Ectodermal cell (in vitro differentiated cells): ENCODE results near the gene FSIP1.

Source experiments
- H3K27ac ChIP-seq: 2 replicates; pipeline ENCODE4 v1.7.0; 2013; ENCODE audit warnings: mild to moderate bottlenecking, low read depth, low read length; ENCODE audit not compliant: insufficient read depth, poor library complexity, severe bottlenecking
- H3K27me3 ChIP-seq: 2 replicates; pipeline ENCODE4 v1.7.0; 2013; ENCODE audit warnings: mild to moderate bottlenecking, low read length; ENCODE audit not compliant: insufficient read depth, control insufficient read depth, poor library complexity, severe bottlenecking
- H3K36me3 ChIP-seq: one replicate; pipeline ENCODE4 v1.7.0; 2013; ENCODE audit warnings: low read length; ENCODE audit not compliant: control insufficient read depth, insufficient read depth
- H3K4me1 ChIP-seq: one replicate; pipeline ENCODE4 v1.7.0; 2013; ENCODE audit warnings: low read length; ENCODE audit not compliant: control insufficient read depth, insufficient read depth
- H3K4me3 ChIP-seq: 2 replicates; pipeline ENCODE4 v1.7.0; 2013; ENCODE audit warnings: low read depth, low read length, control low read depth; ENCODE audit not compliant: insufficient read depth
- H3K9me3 ChIP-seq: 2 replicates; pipeline ENCODE4 v1.7.0; 2013; ENCODE audit warnings: mild to moderate bottlenecking, low read length, moderate library complexity; ENCODE audit not compliant: control insufficient read depth
- WGBS, 2 experiments: methylation state at CpG; one replicate each; pipeline ENCODE4 v1.1.7; 2013; ENCODE audit warnings: missing lambda C conversion rate in 2 of 2; 5-methylcytosine and 5-hydroxymethylcytosine counted together

FSIP1 gene

DNA sequence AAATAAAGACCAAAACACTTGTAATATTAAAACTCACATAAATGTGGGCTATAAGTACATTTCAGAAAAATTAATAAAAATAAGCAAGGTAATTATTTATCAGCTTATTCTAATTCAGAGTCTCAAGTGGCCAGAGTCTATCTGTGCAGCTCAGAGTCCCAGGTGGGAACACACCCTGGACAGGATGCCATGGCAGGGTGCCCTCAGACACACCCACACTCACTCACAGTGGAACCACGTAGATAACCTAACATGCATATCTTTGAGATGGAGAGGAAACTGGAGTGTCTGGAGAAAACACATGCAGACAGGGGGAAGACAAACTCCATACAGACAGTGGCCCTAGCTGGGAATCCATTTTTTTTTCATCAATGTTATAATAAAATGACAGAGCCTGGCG, 37.2 kb downstream of the FSIP1 start:
- Histone ChIP-seq H3K4me1 (no peaks in the 10 kb centered on the region), H3K36me3 (no peaks in the 10 kb centered on the region), H3K9me3 (no peaks in the 10 kb centered on the region), H3K4me3 (no peak overlapping the region), H3K27ac (no peak overlapping the region), H3K27me3 (no peaks in the 10 kb centered on the region)
- 65 to 75% methylated on average over 2 of the region's 2 CpGs for WGBS, 2 experiments

DNA sequence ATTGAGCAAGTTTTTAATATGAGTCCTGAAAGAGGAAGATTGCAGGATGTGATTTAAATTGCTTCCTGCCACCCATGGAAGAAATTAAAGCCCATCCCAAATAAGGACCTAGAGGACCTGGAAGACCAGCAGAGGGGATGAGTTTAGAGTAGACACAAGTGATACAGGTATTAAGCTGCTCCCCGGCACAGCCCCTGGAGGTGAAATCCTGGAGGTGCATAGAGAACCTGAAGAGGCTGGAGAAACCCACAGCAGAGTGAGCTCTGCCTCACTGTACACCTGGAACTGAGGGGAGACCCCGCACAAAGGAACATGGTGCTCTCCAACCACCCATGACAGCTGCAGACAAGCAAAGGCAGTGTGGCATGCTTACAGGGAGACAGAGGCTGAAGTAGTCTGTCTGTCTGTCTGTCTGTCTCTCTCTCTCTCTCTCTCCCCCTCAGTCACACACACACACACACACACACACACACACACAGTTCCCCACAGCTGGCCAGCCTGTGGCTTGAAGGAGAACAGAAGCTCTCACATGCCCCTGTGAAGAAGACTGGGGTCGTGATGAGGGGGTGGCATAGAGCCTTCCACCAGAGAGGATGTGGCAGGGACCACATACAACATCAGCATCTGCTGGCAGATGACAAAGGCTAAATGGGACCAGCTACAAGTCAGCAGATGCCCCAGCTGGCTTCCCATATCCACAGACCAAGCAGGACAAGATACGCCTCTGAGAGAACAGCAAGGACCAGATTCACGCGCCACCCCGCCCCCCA, 38.1 kb downstream of the FSIP1 start:
- H3K4me3 ChIP-seq, result no peak overlapping the region
- H3K36me3 ChIP-seq, result no peaks in the 10 kb centered on the region
- 93 to 99% methylated on average over 7 of the region's 7 CpGs for WGBS, 2 experiments
- H3K27ac ChIP-seq, result no peak overlapping the region
- H3K27me3 ChIP-seq, result no peaks in the 10 kb centered on the region
- H3K9me3 ChIP-seq, result no peaks in the 10 kb centered on the region
- H3K4me1 ChIP-seq, result no peaks in the 10 kb centered on the region

DNA sequence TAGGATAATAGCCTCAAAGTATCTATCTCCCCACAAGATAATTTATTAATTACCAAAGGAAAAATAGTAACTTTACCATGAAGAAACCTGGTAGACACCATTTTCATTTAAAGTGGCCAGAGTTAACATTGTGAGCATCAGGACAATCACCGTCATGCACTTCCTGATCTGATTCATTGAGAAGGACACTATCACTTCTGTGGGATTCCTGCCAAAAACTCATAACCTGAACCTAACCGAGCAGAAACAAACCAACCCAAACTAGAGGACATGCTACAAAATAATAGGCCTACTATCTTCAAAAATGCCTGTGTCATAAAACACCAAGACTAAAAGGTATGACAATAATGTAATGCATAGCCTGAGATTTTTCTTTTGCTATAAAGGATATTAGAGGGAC, 39.0 kb downstream of the FSIP1 start:
- 62 to 73% methylated on average over 2 of the region's 2 CpGs for WGBS, 2 experiments
- no peaks in the 10 kb centered on the region for H3K27me3 ChIP-seq
- H3K36me3 ChIP-seq, result no peaks in the 10 kb centered on the region
- no peaks in the 10 kb centered on the region for H3K9me3 ChIP-seq
- H3K27ac ChIP-seq, result no peak overlapping the region
- H3K4me1 ChIP-seq, result no peaks in the 10 kb centered on the region
- H3K4me3 ChIP-seq, result no peak overlapping the region

DNA sequence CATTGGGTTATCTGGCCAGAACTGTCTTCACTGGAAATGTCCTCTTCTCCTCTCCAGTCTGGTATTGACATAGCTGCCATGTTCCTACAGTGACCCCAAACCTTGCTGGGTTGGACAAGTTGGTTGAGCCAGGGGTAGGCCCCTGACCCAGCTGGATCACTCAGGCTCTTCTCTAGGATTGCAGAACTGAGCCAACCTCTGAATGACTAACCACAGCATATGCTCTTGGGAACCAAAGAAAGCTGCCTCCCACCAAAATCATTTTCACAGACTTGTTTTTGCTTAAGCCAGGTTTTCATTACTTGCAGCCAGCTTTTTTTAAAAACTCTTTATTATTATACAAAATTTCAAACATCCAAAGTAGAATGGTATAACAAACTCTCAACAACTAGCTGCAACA, 41.4 kb downstream of the FSIP1 start:
- Histone ChIP-seq H3K27me3 (no peaks in the 10 kb centered on the region), H3K9me3 (no peaks in the 10 kb centered on the region), H3K27ac (no peak overlapping the region), H3K36me3 (no peaks in the 10 kb centered on the region), H3K4me3 (no peak overlapping the region), H3K4me1 (peaks cover 5% of the 10 kb centered on the region)

DNA sequence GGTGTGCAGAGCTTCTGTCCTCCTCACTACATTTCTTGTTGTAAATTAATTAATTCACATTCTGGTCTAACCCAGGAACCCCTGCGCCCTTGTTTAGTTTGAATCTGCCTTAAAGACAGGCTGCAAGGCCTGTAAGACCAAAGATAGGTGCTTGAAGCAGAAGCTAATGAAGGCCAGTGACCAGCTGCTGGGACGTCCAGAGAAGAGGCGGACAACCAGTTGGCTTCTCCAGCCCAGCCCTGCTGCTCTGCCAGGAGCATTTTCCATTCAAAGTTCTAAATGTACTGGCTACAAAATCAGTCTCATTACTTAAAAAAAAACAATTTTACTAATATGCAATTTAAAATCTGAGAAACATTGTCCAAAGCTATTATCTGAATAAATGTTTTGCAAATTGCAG, 43.6 kb downstream of the FSIP1 start:
- H3K4me3 ChIP-seq, result no peak overlapping the region
- peaks cover 5% of the 10 kb centered on the region for H3K4me1 ChIP-seq
- 95 to 98% methylated on average over 3 of the region's 3 CpGs for WGBS, 2 experiments
- H3K9me3 ChIP-seq, result no peaks in the 10 kb centered on the region
- H3K27ac ChIP-seq, result no peak overlapping the region
- no peaks in the 10 kb centered on the region for H3K36me3 ChIP-seq
- no peaks in the 10 kb centered on the region for H3K27me3 ChIP-seq

DNA sequence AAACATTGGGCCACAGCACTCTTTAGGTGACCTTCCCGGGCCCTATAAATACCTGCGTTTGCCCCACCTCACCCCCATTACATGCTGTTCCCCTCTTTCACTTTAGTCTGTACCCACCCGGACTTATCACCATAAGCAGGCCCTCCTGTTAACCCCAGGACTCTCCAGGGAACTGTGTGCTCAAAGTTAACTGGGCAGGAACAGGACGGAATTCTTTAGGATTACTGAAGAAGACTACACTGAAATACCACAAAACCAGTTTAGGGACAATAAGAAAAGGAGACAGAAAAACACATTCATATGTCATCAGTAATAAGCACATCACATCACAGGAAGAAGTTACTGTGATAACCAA, 45.5 kb downstream of the FSIP1 start:
- 84 to 89% methylated on average over 4 of the region's 4 CpGs for WGBS, 2 experiments
- H3K4me1 ChIP-seq, result peaks cover 5% of the 10 kb centered on the region
- no peak overlapping the region for H3K4me3 ChIP-seq
- no peaks in the 10 kb centered on the region for H3K36me3 ChIP-seq
- H3K27me3 ChIP-seq, result no peaks in the 10 kb centered on the region
- no peaks in the 10 kb centered on the region for H3K9me3 ChIP-seq
- no peak overlapping the region for H3K27ac ChIP-seq

DNA sequence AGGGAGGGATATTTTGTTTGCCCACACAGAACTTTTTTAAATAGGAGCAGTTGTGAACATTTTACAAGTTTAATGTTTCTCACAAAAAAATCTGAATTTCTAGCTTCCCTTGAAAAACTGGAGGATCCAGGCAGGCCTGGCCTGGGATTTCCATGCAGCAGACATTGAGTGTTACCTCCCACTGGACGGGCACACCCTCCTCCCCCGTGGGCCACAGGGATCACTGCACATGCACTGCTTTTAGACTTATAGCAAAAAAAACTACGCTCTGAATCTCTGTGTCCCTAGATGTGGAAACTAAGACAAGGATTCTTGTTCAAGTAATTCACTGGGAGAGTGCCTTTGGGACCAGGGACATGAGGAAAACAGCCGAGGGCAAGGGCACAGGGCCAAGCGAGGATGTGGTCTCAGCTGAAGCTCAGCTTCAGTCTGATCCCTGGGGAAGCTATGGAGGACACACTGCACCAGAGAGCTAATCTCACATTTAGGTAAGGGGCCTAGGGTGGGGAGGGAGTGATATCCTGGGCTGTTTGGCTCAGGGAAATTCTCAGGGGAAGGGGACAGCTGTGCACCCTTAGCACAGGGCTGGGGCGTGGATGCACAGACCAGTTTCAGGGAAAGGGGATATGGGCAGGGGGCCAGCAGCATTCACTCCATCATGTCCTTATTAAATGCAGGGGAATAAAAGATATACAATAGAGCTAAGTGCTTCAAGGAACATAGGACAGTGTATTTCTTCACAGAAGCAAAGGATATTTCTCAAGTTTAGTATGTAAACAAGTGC, 46.0 kb downstream of the FSIP1 start:
- Histone ChIP-seq H3K27me3 (no peaks in the 10 kb centered on the region), H3K27ac (no peak overlapping the region), H3K9me3 (no peaks in the 10 kb centered on the region), H3K4me3 (no peak overlapping the region), H3K36me3 (no peaks in the 10 kb centered on the region), H3K4me1 (peaks cover 5% of the 10 kb centered on the region)
- WGBS, 2 experiments, result 91% methylated on average over 6 of the region's 6 CpGs

DNA sequence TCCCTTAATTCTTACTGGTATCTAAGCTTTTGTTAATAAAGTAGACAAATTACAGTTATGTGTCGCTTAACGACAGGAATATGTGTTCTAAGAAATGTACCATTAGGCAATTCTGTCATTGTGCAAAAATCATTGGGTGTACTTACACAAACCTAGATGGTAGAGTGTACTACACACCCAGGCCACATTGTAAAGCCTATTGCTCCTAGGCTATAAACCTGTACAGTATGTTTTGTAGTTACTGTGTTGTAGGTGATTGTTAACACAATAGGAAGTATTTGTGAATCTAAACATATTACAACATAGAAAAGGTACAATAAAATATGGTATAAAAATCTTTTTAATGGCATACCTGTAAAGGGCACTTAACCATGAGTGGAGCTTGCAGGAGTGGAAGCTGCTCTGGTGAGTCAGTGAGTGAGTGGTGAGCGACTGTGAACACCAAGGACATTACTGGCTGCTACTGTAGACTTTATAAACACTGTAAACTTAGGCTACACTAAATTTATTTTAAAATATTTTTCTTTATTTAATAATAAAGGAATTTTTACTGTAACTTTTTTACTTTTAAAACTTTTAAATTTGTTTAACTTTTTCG, 47.4 kb downstream of the FSIP1 start:
- no peak overlapping the region for H3K27ac ChIP-seq
- H3K4me3 ChIP-seq, result no peak overlapping the region
- H3K9me3 ChIP-seq, result no peaks in the 10 kb centered on the region
- H3K27me3 ChIP-seq, result no peaks in the 10 kb centered on the region
- peaks cover 5% of the 10 kb centered on the region for H3K4me1 ChIP-seq
- no peaks in the 10 kb centered on the region for H3K36me3 ChIP-seq
- 95 to 96% methylated on average over 2 of the region's 4 CpGs for WGBS, 2 experiments

DNA sequence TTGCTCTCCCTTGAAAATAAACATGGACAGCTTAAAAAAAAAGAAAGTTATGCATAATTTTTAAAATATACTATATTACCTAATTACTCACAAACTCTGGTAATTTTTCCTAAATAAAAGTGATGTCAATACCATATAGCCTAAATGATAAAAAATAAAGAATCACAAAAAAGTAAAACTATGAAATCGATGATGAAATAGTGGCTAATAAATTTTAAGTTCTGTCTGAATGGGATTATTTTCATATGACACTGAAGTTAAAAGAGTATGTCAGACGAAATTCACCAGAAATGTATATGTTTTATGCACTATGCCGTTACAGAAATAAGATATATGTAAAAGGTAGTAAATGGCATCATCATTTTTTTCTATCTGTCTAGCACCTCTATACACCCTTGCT, 51.4 kb downstream of the FSIP1 start:
- Histone ChIP-seq H3K27ac (no peak overlapping the region), H3K4me3 (no peak overlapping the region)
- 92 to 98% methylated on average over 2 of the region's 3 CpGs for WGBS, 2 experiments

DNA sequence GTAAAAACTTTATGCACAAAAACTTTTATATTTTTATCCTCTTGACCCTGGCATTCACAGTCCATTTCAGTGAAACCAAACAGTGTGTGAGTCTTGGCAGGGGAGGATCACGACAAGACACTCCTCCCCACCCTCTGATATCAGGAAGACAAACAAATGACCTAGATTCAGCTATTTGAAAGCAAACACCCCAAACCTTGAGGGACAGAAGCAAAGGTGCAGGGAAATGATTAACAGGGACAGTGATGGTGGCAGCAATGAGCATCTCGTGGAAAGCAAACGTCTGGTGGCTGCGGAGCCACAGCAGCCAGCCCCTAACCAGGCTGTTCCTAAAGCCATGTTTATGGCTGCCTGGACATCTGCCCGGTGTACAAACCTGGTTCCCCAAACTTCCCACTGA, 52.1 kb downstream of the FSIP1 start:
- Histone ChIP-seq H3K4me3 (no peak overlapping the region), H3K36me3 (no peaks in the 10 kb centered on the region), H3K9me3 (no peaks in the 10 kb centered on the region), H3K4me1 (no peaks in the 10 kb centered on the region), H3K27ac (no peak overlapping the region), H3K27me3 (no peaks in the 10 kb centered on the region)
- 86 to 89% methylated on average over 5 of the region's 5 CpGs for WGBS, 2 experiments

More for the DNA sequence above, 51.4 kb downstream of the FSIP1 start:
- Histone ChIP-seq H3K27me3 (no peaks in the 10 kb centered on the region), H3K9me3 (no peaks in the 10 kb centered on the region), H3K36me3 (no peaks in the 10 kb centered on the region), H3K4me1 (no peaks in the 10 kb centered on the region)
